Measurements from ENCODE around the gene ITGB5.

The ITGB5 gene

GRCh38 chr3:124862006-124862405 is 25.2 kb downstream of the ITGB5 start:
- DNase-seq (ENCODE audit: low read depth in 2 of 2, low spot score in 1 of 2) = no peak

- DNase-seq (ENCODE audit: low read depth in 2 of 2, low spot score in 1 of 2) = no peak
These were observed 26.1 kb downstream of the ITGB5 start for GRCh38 chr3:124861041-124861440.

GRCh38 chr3:124860599-124860998 is 26.6 kb downstream of the ITGB5 start:
- no peak for DNase-seq (ENCODE audit: low read depth in 2 of 2, low spot score in 1 of 2)

GRCh38 chr3:124859025-124859424 is 28.1 kb downstream of the ITGB5 start:
- no peak for DNase-seq (ENCODE audit: low read depth in 2 of 2, low spot score in 1 of 2)

- DNase-seq (ENCODE audit: low read depth in 2 of 2, low spot score in 1 of 2) = no peak
These were observed 28.9 kb downstream of the ITGB5 start for GRCh38 chr3:124858275-124858674.

- DNase-seq (ENCODE audit: low read depth in 2 of 2, low spot score in 1 of 2) = no peak
These were observed 30.5 kb downstream of the ITGB5 start for GRCh38 chr3:124856677-124857076.

GRCh38 chr3:124854009-124854408 is 33.2 kb downstream of the ITGB5 start:
- no peak for DNase-seq (ENCODE audit: low read depth in 2 of 2, low spot score in 1 of 2)

GRCh38 chr3:124853446-124853845 is 33.7 kb downstream of the ITGB5 start:
- DNase-seq (ENCODE audit: low read depth in 2 of 2, low spot score in 1 of 2) = no peak

GRCh38 chr3:124851905-124852304 is 35.3 kb downstream of the ITGB5 start:
- no peak for DNase-seq (ENCODE audit: low read depth in 2 of 2, low spot score in 1 of 2)

GRCh38 chr3:124851136-124851535 is 36.0 kb downstream of the ITGB5 start:
- no peak for DNase-seq (ENCODE audit: low read depth in 2 of 2, low spot score in 1 of 2)

GRCh38 chr3:124850633-124851032 is 36.5 kb downstream of the ITGB5 start:
- DNase-seq (ENCODE audit: low read depth in 2 of 2, low spot score in 1 of 2) = no peak

GRCh38 chr3:124850212-124850611 is 37.0 kb downstream of the ITGB5 start:
- no peak for DNase-seq (ENCODE audit: low read depth in 2 of 2, low spot score in 1 of 2)

- no peak for DNase-seq (ENCODE audit: low read depth in 2 of 2, low spot score in 1 of 2)
These were observed 38.9 kb downstream of the ITGB5 start for GRCh38 chr3:124848300-124848699.

GRCh38 chr3:124847863-124848262 is 39.3 kb downstream of the ITGB5 start:
- no peak for DNase-seq (ENCODE audit: low read depth in 2 of 2, low spot score in 1 of 2)

- no peak for DNase-seq (ENCODE audit: low read depth in 2 of 2, low spot score in 1 of 2)
These were observed 40.1 kb downstream of the ITGB5 start for GRCh38 chr3:124847051-124847450.

- DNase-seq (ENCODE audit: low read depth in 2 of 2, low spot score in 1 of 2) = no peak
These were observed 41.0 kb downstream of the ITGB5 start for GRCh38 chr3:124846189-124846588.

GRCh38 chr3:124845406-124845805 is 41.8 kb downstream of the ITGB5 start:
- no peak for DNase-seq (ENCODE audit: low read depth in 2 of 2, low spot score in 1 of 2)

GRCh38 chr3:124843506-124844177 is 43.5 kb downstream of the ITGB5 start:
- no peak for DNase-seq (ENCODE audit: low read depth in 2 of 2, low spot score in 1 of 2)

GRCh38 chr3:124843047-124843446 is 44.1 kb downstream of the ITGB5 start:
- DNase-seq (ENCODE audit: low read depth in 2 of 2, low spot score in 1 of 2) = no peak

GRCh38 chr3:124841517-124841916 is 45.6 kb downstream of the ITGB5 start:
- DNase-seq (ENCODE audit: low read depth in 2 of 2, low spot score in 1 of 2) = no peak

GRCh38 chr3:124840331-124840730 is 46.8 kb downstream of the ITGB5 start:
- no peak for DNase-seq (ENCODE audit: low read depth in 2 of 2, low spot score in 1 of 2)

GRCh38 chr3:124839896-124840295 is 47.3 kb downstream of the ITGB5 start:
- no peak for DNase-seq (ENCODE audit: low read depth in 2 of 2, low spot score in 1 of 2)

- DNase-seq (ENCODE audit: low read depth in 2 of 2, low spot score in 1 of 2) = no peak
These were observed 48.2 kb downstream of the ITGB5 start for GRCh38 chr3:124838963-124839362.

Measured in stimulated activated CD8-positive, alpha-beta memory T cell treated with anti-CD3 and anti-CD28 coated beads, Interleukin-4, amount 100 ng/mL, for 4 hours (primary cell).